NCI-H446 treated with DMSO at 0.1 percent for 48 hours (cell line): ENCODE results near the gene MMP7.

ENCODE experiments used
- DNase-seq: peaks from one replicate; lab custom pipeline; 2025; lab: John Stamatoyannopoulos, UW

The MMP7 gene

GRCh38 chr11:102530558-102530957 lies at the start of gene MMP7:
MMP7 (minus strand) TSS chr11:102530747; CDS start chr11:102530700, 47 bp downstream.
- DNase-seq: no peak

GRCh38 chr11:102577723-102578122 lies 47.2 kb upstream of the MMP7 start:
- DNase-seq: no peak

- DNase-seq: no peak
These were observed 46.6 kb upstream of the MMP7 start for GRCh38 chr11:102577182-102577581.

- DNase-seq: no peak
These were observed 45.8 kb upstream of the MMP7 start for GRCh38 chr11:102576350-102576749.

GRCh38 chr11:102575012-102575411 lies 44.5 kb upstream of the MMP7 start:
- DNase-seq: no peak

- DNase-seq: no peak
These were observed 43.3 kb upstream of the MMP7 start for GRCh38 chr11:102573851-102574250.

GRCh38 chr11:102572554-102573220 lies 42.1 kb upstream of the MMP7 start:
- no peak for DNase-seq

GRCh38 chr11:102568851-102569250 lies 38.3 kb upstream of the MMP7 start:
- DNase-seq: no peak

- DNase-seq: no peak
These were observed 35.6 kb upstream of the MMP7 start for GRCh38 chr11:102566112-102566511.

GRCh38 chr11:102564110-102564509 lies 33.6 kb upstream of the MMP7 start:
- DNase-seq: no peak

GRCh38 chr11:102561636-102562035 lies 31.1 kb upstream of the MMP7 start:
- DNase-seq: no peak

- DNase-seq: no peak
These were observed 30.0 kb upstream of the MMP7 start for GRCh38 chr11:102560555-102561011.

GRCh38 chr11:102559839-102560238 lies 29.3 kb upstream of the MMP7 start:
- no peak for DNase-seq

GRCh38 chr11:102555091-102555490 lies 24.5 kb upstream of the MMP7 start:
- DNase-seq: no peak

GRCh38 chr11:102553835-102554282 lies 23.3 kb upstream of the MMP7 start:
- no peak for DNase-seq

GRCh38 chr11:102552447-102553194 lies 22.1 kb upstream of the MMP7 start:
- DNase-seq: no peak

GRCh38 chr11:102552020-102552419 lies 21.5 kb upstream of the MMP7 start:
- DNase-seq: no peak

GRCh38 chr11:102551169-102551781 lies 20.7 kb upstream of the MMP7 start:
- DNase-seq: no peak

GRCh38 chr11:102546923-102547471 lies 16.4 kb upstream of the MMP7 start:
- DNase-seq: no peak

- DNase-seq: no peak
These were observed 15.9 kb upstream of the MMP7 start for GRCh38 chr11:102546427-102546826.

- no peak for DNase-seq
These were observed 15.2 kb upstream of the MMP7 start for GRCh38 chr11:102545701-102546100.

- no peak for DNase-seq
These were observed 14.0 kb upstream of the MMP7 start for GRCh38 chr11:102544594-102544993.

GRCh38 chr11:102539567-102539966 lies 9.0 kb upstream of the MMP7 start:
- DNase-seq: no peak
